B cell (primary cell): ENCODE results near the gene NME7.

ENCODE experiments used
- CTCF ChIP-seq: fragments of 200-600 bp; IDR thresholded peaks from one replicate; pipeline ENCODE4 v1.8.0; 2022; ENCODE audit warnings: antibody characterized with exemption, mild to moderate bottlenecking
- EZH2 ChIP-seq: IDR thresholded peaks from 2 replicates; pipeline ENCODE4 v1.6.1; 2012; ENCODE audit warnings: borderline replicate concordance, low read depth, mild to moderate bottlenecking, moderate library complexity, low read length; ENCODE audit not compliant: insufficient read depth, poor library complexity, severe bottlenecking

DNA sequence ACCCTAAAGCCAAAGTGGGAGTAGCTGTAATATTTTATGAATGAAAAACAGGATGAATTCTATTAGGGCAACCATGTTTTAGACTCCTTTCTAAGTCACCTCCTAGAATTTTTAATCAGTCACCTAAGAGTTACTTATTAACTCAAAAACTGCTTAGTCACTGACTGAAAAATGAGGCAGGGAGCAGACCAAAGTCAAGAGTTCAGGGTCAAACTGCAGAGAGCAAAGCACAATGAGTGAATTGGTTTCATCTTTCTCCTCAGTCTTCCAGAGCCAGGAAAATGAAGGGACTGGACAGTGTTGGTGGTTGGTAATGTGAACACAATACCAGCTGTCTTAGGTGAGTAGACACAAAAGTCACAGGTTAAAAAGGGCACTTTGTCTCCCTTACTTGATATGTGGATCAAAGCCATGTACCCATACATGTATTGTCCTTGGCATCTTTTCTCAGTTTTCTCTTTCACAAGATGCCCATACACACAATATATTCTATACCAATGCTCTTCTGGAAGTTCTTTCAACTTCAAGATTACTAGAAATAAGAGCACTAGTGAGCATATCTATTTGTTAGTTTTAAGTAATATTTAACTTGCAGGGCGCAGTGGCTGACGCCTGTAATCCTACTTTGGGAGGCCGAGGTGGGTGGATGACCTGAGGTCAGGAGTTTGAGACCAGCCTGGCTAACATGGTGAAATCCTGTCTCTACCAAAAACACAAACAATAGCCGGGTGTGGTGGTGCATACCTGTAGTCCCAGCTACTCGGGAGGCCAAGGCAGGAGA lies 218.9 kb downstream of the NME7 start:
- TF ChIP-seq CTCF (no peak), EZH2 (no peak)
